Left ventricle myocardium superior (tissue), 1 donor: ENCODE data around the gene ELP2. TPM values are rescaled to one million over a fixed set of nuclear protein-coding genes. Genes with fewer than 3 reads are reported as not detected.
"Not testable (repeated sequence)": the region's sequence is repeated elsewhere in the genome, so short reads cannot be mapped to it uniquely, and the experiment has no call there.

Source experiments
- ATAC-seq: fragments of 200-7000 bp; cut with Tn5 transposase; one replicate; pipeline ENCODE4 v1.9.1; 2020; ENCODE audit warnings: mild to moderate bottlenecking, moderate library complexity
- DNase-seq: peaks from one replicate; pipeline ENCODE4 v3.0.0-alpha.2; 2020
- intact Hi-C: fragments of 100-400 bp; cut with micrococcal nuclease; formaldehyde crosslinking; loops from one replicate; pipeline ENCODE4 v1.11.0; 2022
- total RNA-seq: library from RNA; stranded (reverse); fragmentation: NEBNext Ultra II Directional; extraction: Animal tissue kit (Norgen Biotek cat#: 25700); gene quantifications from one replicate; pipeline ENCODE4 v1.2.1, GENCODE V29; 2021
- donor health status: DM: no; HTN: yes; CAD: no; lungs with severe emphysema.

ELP2 gene
- total RNA-seq, 1 donor from 2014 or later = 59.5 TPM

GRCh38 chr18:36201765-36202164 lies 72.1 kb downstream of the ELP2 start:
- DNase-seq = no peak
- ATAC-seq = no peak
- intact Hi-C loops = no loop called here

- no peak for DNase-seq
- intact Hi-C loops = no loop called here
- no peak for ATAC-seq
These were observed 73.7 kb downstream of the ELP2 start for GRCh38 chr18:36203360-36203895.

- intact Hi-C loops = no loop called here
- DNase-seq = no peak
These were observed 75.5 kb downstream of the ELP2 start for GRCh38 chr18:36205166-36205565.

DNA sequence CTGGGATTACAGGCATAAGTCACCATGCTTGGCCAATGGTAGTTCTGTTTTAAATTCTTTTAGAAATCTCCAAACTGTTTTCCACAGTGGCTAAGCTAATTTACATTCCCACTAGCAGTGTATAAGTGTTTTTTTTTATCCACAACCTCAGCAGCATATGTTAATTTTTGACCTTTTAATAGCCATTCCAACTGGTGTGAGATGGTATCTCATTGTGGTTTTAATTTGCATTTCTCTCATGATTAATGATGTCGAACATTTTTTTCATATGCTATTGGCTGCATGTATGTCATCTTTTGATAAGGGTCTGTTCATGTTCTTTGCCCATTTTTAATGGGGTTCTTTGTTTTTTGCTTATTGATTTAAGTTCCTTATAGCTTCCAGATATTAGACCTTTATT lies 77.6 kb downstream of the ELP2 start:
- intact Hi-C loops = no loop called here
- no peak for DNase-seq
- no peak for ATAC-seq

More at GRCh38 chr18:36205166-36205565, 75.5 kb downstream of the ELP2 start:
- ATAC-seq = no peak

DNA sequence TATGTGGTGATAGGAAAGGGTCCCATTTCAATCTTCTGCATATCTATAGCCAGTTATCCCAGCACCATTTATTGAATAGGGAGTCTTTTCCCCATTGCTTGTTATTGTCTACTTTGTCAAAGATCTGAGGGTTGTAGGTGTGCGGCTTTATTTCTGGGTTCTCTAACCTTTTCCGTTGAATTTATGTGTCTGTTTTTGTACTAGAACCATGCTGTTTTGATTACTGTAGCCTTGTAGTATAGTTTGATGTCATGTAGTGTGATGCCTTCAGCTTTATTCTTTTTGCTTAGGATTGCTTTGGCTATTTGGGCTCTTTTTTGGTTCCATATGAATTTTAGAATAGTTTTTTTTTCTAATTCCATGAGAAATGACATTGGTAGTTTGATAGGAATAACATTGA lies 78.3 kb downstream of the ELP2 start:
- DNase-seq, ATAC-seq, intact Hi-C loops: not testable (repeated sequence)

DNA sequence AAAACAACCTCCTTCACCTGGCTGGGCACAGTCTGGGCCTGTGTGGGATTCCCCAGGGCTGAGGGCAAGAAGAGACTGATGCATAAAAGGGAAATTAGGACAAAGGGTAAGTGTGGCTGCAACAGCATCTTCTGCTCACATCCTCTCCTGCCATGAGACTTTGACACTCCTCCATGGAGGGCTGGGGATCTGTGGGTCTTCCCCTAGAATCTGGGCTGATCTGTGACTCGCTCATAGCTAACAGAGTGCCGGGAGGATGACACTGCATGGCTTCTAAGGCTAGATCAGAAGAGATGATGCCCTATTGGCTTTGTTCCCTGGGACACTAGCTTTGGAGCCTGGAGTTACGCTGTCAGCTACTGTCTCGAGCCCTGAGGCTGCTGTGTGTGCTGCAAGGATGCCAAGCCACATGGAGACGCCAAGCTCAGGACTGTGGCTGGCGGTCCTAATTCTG lies 81.9 kb downstream of the ELP2 start:
- DNase-seq = no peak
- intact Hi-C loops = no loop called here
- ATAC-seq = no peak

- intact Hi-C loops = no loop called here
- ATAC-seq (peak; percentile 48), DNase-seq (peak; percentile 31)
These were observed 82.8 kb downstream of the ELP2 start for GRCh38 chr18:36212301-36213171.

- ATAC-seq = no peak
- DNase-seq = no peak
- intact Hi-C loops = no loop called here
These were observed 85.1 kb downstream of the ELP2 start for GRCh38 chr18:36214811-36215210.

DNA sequence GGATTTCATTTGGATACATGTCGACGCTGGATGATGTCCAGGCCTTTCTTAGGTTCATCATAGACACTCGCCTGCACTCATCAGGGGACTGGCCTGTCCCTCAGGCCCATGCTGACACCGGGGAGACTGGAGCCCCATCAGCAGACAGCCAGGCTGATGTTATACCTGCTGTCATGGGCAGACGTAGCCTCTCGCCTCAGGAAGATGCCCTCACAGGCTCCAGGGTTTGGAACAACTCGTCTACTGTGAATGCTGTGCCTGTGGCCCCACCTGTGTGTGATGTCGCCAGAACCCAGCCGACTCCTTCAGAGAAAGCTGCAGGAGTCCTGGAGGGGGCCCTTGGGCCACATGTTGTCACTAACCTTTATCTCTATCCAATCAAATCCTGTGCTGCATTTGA lies 85.9 kb downstream of the ELP2 start:
- ATAC-seq (no peak), DNase-seq (no peak)
- intact Hi-C loops = no loop called here

DNA sequence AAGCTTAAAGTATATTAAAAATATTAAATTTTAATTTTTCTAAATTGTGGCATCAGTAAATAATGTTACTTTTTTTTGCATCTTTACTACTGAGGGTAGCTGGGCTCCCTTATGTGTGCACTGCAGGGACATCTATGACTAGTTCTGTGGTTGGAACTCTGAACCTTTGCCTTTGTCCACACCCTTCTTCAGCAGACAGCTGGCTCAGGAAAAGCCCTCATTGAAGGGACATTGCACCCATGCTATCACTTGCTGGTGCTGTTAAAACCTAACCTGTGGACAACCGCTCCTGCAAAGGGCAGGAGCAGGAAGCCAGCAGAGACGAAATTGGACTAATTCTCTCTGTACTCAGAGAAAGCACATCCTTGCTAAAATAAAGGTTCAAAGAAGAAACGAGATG lies 87.6 kb downstream of the ELP2 start:
- intact Hi-C loops = no loop called here
- no peak for ATAC-seq
- no peak for DNase-seq

- no peak for ATAC-seq
- no peak for DNase-seq
- intact Hi-C loops = no loop called here
These were observed 99.5 kb downstream of the ELP2 start for GRCh38 chr18:36229188-36229587.

Other genes with a start within 250 kb of the ELP2 start
- gene RPRD1A, start 62.3 kb upstream of the ELP2 start, total RNA-seq = 57.4 TPM
- 13.4 TPM for gene SLC39A6, start 559 bp upstream of the ELP2 start, total RNA-seq
- 0.27 TPM for gene MOCOS, start 57.6 kb downstream of the ELP2 start, total RNA-seq
- 347 TPM for gene FHOD3, start 167.8 kb downstream of the ELP2 start, total RNA-seq